Ectodermal cell (in vitro differentiated cells): ENCODE results near the gene PLCG2.

ENCODE experiments used
- H3K27ac ChIP-seq: 2 replicates; pipeline ENCODE4 v1.7.0; 2013; ENCODE audit warnings: mild to moderate bottlenecking, low read depth, low read length; ENCODE audit not compliant: insufficient read depth, poor library complexity, severe bottlenecking
- H3K27me3 ChIP-seq: 2 replicates; pipeline ENCODE4 v1.7.0; 2013; ENCODE audit warnings: mild to moderate bottlenecking, low read length; ENCODE audit not compliant: insufficient read depth, control insufficient read depth, poor library complexity, severe bottlenecking
- H3K36me3 ChIP-seq: one replicate; pipeline ENCODE4 v1.7.0; 2013; ENCODE audit warnings: low read length; ENCODE audit not compliant: control insufficient read depth, insufficient read depth
- H3K4me1 ChIP-seq: one replicate; pipeline ENCODE4 v1.7.0; 2013; ENCODE audit warnings: low read length; ENCODE audit not compliant: control insufficient read depth, insufficient read depth
- H3K4me3 ChIP-seq: 2 replicates; pipeline ENCODE4 v1.7.0; 2013; ENCODE audit warnings: low read depth, low read length, control low read depth; ENCODE audit not compliant: insufficient read depth
- H3K9me3 ChIP-seq: 2 replicates; pipeline ENCODE4 v1.7.0; 2013; ENCODE audit warnings: mild to moderate bottlenecking, low read length, moderate library complexity; ENCODE audit not compliant: control insufficient read depth
- WGBS, 2 experiments: methylation state at CpG; one replicate each; pipeline ENCODE4 v1.1.7; 2013; ENCODE audit warnings: missing lambda C conversion rate in 2 of 2; 5-methylcytosine and 5-hydroxymethylcytosine counted together

Gene PLCG2

GRCh38 chr16:81987706-81988105, 208.6 kb downstream of the PLCG2 start:
- H3K27me3 ChIP-seq: no peaks in the 10 kb centered on the region
- no peaks in the 10 kb centered on the region for H3K9me3 ChIP-seq
- 95 to 97% methylated on average over 5 of the region's 5 CpGs for WGBS, 2 experiments
- H3K36me3 ChIP-seq: no peaks in the 10 kb centered on the region
- no peaks in the 10 kb centered on the region for H3K4me1 ChIP-seq
- H3K27ac ChIP-seq: no peak overlapping the region
- H3K4me3 ChIP-seq: no peak overlapping the region

GRCh38 chr16:81992859-81993258, 213.8 kb downstream of the PLCG2 start:
- Histone ChIP-seq H3K27ac (no peak overlapping the region), H3K4me3 (no peak overlapping the region), H3K4me1 (no peaks in the 10 kb centered on the region), H3K9me3 (no peaks in the 10 kb centered on the region), H3K27me3 (no peaks in the 10 kb centered on the region), H3K36me3 (no peaks in the 10 kb centered on the region)
- WGBS, 2 experiments: 42 to 56% methylated on average over 3 of the region's 3 CpGs

GRCh38 chr16:81994485-81994884, 215.4 kb downstream of the PLCG2 start:
- no peaks in the 10 kb centered on the region for H3K27me3 ChIP-seq
- 90 to 92% methylated on average over 4 to 5 of the region's 5 CpGs for WGBS, 2 experiments
- no peaks in the 10 kb centered on the region for H3K36me3 ChIP-seq
- H3K4me1 ChIP-seq: no peaks in the 10 kb centered on the region
- no peak overlapping the region for H3K4me3 ChIP-seq
- H3K9me3 ChIP-seq: no peaks in the 10 kb centered on the region
- no peak overlapping the region for H3K27ac ChIP-seq

- Histone ChIP-seq H3K4me3 (no peak overlapping the region), H3K36me3 (no peaks in the 10 kb centered on the region), H3K27ac (no peak overlapping the region), H3K4me1 (no peaks in the 10 kb centered on the region), H3K27me3 (no peaks in the 10 kb centered on the region), H3K9me3 (no peaks in the 10 kb centered on the region)
- 94 to 97% methylated on average over 3 of the region's 3 CpGs for WGBS, 2 experiments
Observed at GRCh38 chr16:81995651-81996050, 216.6 kb downstream of the PLCG2 start.

GRCh38 chr16:81996664-81997509, 217.8 kb downstream of the PLCG2 start:
- H3K27ac ChIP-seq: no peak overlapping the region
- H3K9me3 ChIP-seq: no peaks in the 10 kb centered on the region

GRCh38 chr16:81997738-81998137, 218.6 kb downstream of the PLCG2 start:
- H3K9me3 ChIP-seq: no peaks in the 10 kb centered on the region
- WGBS, 2 experiments: 87% methylated on average over 2 of the region's 2 CpGs
- no peaks in the 10 kb centered on the region for H3K36me3 ChIP-seq
- no peak overlapping the region for H3K27ac ChIP-seq
- no peaks in the 10 kb centered on the region for H3K27me3 ChIP-seq
- H3K4me3 ChIP-seq: no peak overlapping the region
- no peaks in the 10 kb centered on the region for H3K4me1 ChIP-seq

More at GRCh38 chr16:81996664-81997509, 217.8 kb downstream of the PLCG2 start:
- 70 to 71% methylated on average over 11 of the region's 11 CpGs for WGBS, 2 experiments
- no peak overlapping the region for H3K4me3 ChIP-seq
- no peaks in the 10 kb centered on the region for H3K36me3 ChIP-seq
- no peaks in the 10 kb centered on the region for H3K4me1 ChIP-seq
- no peaks in the 10 kb centered on the region for H3K27me3 ChIP-seq

GRCh38 chr16:82002831-82003230, 223.7 kb downstream of the PLCG2 start:
- Histone ChIP-seq H3K36me3 (no peaks in the 10 kb centered on the region), H3K4me1 (no peaks in the 10 kb centered on the region), H3K4me3 (no peak overlapping the region), H3K9me3 (no peaks in the 10 kb centered on the region), H3K27me3 (no peaks in the 10 kb centered on the region), H3K27ac (no peak overlapping the region)
- 91 to 96% methylated on average over 3 of the region's 3 CpGs for WGBS, 2 experiments

- Histone ChIP-seq H3K36me3 (no peaks in the 10 kb centered on the region), H3K27me3 (no peaks in the 10 kb centered on the region), H3K4me1 (no peaks in the 10 kb centered on the region), H3K27ac (no peak overlapping the region), H3K9me3 (peaks cover 4% of the 10 kb centered on the region), H3K4me3 (no peak overlapping the region)
- WGBS, 2 experiments: 93 to 94% methylated on average over 5 of the region's 5 CpGs
Observed at GRCh38 chr16:82004601-82005000, 225.5 kb downstream of the PLCG2 start.

- 85 to 89% methylated on average over 6 of the region's 6 CpGs for WGBS, 2 experiments
- no peaks in the 10 kb centered on the region for H3K4me1 ChIP-seq
Observed at GRCh38 chr16:82005027-82005830, 226.1 kb downstream of the PLCG2 start.

GRCh38 chr16:82006036-82006435, 226.9 kb downstream of the PLCG2 start:
- H3K27ac ChIP-seq: no peak overlapping the region
- 82 to 98% methylated on average over 2 to 4 of the region's 5 CpGs for WGBS, 2 experiments
- H3K27me3 ChIP-seq: no peaks in the 10 kb centered on the region
- no peaks in the 10 kb centered on the region for H3K4me1 ChIP-seq
- H3K9me3 ChIP-seq: peaks cover 4% of the 10 kb centered on the region
- H3K36me3 ChIP-seq: no peaks in the 10 kb centered on the region
- no peak overlapping the region for H3K4me3 ChIP-seq

More at GRCh38 chr16:82005027-82005830, 226.1 kb downstream of the PLCG2 start:
- Histone ChIP-seq H3K27ac (no peak overlapping the region), H3K4me3 (no peak overlapping the region), H3K36me3 (no peaks in the 10 kb centered on the region), H3K9me3 (peaks cover 4% of the 10 kb centered on the region), H3K27me3 (no peaks in the 10 kb centered on the region)
